SK-N-SH treated with all-trans-retinoic acid at 6 μM for 48 hours (cell line): ENCODE results near the gene CIB1.

Source experiments
- CREB5 ChIP-seq: fragments of 250-450 bp; sonication (Bioruptor Pico); IDR thresholded peaks from 2 replicates; pipeline ENCODE4 v1.5.1; 2020; ENCODE audit warnings: low read depth, mild to moderate bottlenecking, moderate library complexity
- PPARA ChIP-seq: fragments of 250-450 bp; sonication (Bioruptor Pico); IDR thresholded peaks from 2 replicates; pipeline ENCODE4 v1.5.0; 2020; ENCODE audit warnings: mild to moderate bottlenecking, borderline replicate concordance
- RARB ChIP-seq: fragments of 250-450 bp; sonication (Bioruptor Pico); IDR thresholded peaks from 2 replicates; pipeline ENCODE4 v1.8.0; 2021; ENCODE audit warnings: mild to moderate bottlenecking, moderate library complexity
- TOX ChIP-seq: fragments of 250-450 bp; sonication (Bioruptor Pico); IDR thresholded peaks from 2 replicates; pipeline ENCODE4 v1.8.0; 2021; ENCODE audit warnings: mild to moderate bottlenecking, moderate library complexity, borderline replicate concordance
- ZFP3 ChIP-seq: fragments of 250-450 bp; sonication (Bioruptor Pico); IDR thresholded peaks from 2 replicates; pipeline ENCODE4 v1.5.0; 2020; ENCODE audit warnings: mild to moderate bottlenecking, moderate library complexity
- ZFP30 ChIP-seq: fragments of 450-650 bp; formaldehyde crosslinking; IDR thresholded peaks from 2 replicates; pipeline ENCODE4 v1.5.0; 2022; ENCODE audit warnings: mild to moderate bottlenecking, moderate library complexity
- ZNF565 ChIP-seq: fragments of 450-650 bp; formaldehyde crosslinking; conservative IDR thresholded peaks from 2 replicates; pipeline ENCODE4 v1.5.0; 2020; ENCODE audit warnings: low read depth, mild to moderate bottlenecking, moderate library complexity

- TF ChIP-seq ZFP30 (CRISPR knock-in tag) (no peak), TOX (CRISPR knock-in tag) (no peak), ZNF565 (no peak), PPARA (no peak), RARB (CRISPR knock-in tag) (no peak), CREB5 (CRISPR knock-in tag) (no peak), ZFP3 (CRISPR knock-in tag) (no peak)
Measured at GRCh38 chr15:90230610-90231009, 3.1 kb downstream of the CIB1 start.
